Aorta (tissue), 5 donors: ENCODE results near the gene PARD6A. TPM values are rescaled to one million over a fixed set of nuclear protein-coding genes. Genes with fewer than 3 reads are reported as not detected.

Source experiments
- ATAC-seq: fragments of 200-7000 bp; cut with Tn5 transposase; one replicate; pipeline ENCODE4 v1.9.1; 2022; ENCODE audit warnings: moderate library complexity; ENCODE audit not compliant: low FRiP score
- DNase-seq, 2 donors: peaks; one replicate each; pipeline ENCODE4 v3.0.0-alpha.2; 2020
- H3K27ac ChIP-seq, 2 donors: one replicate each; pipeline ENCODE4 v1.5.1; 2013; ENCODE audit warnings: low read length in 2 of 2, mild to moderate bottlenecking in 2 of 2, moderate library complexity in 2 of 2, control low read depth in 1 of 2, inconsistent platforms in 1 of 2, low read depth in 1 of 2
- H3K27me3 ChIP-seq, 2 donors: one replicate each; pipeline ENCODE4 v1.6.1; 2013; ENCODE audit warnings: control low read depth in 1 of 2, low read length in 1 of 2, mild to moderate bottlenecking in 1 of 2, moderate library complexity in 1 of 2; ENCODE audit not compliant: insufficient read depth in 2 of 2, control insufficient read depth in 1 of 2
- H3K36me3 ChIP-seq, 2 donors: one replicate each; pipeline ENCODE4 v1.6.1; 2013; ENCODE audit warnings: control low read depth in 1 of 2, low read length in 1 of 2, mild to moderate bottlenecking in 1 of 2; ENCODE audit not compliant: insufficient read depth in 2 of 2, control insufficient read depth in 1 of 2
- H3K4me1 ChIP-seq, 2 donors: one replicate each; pipeline ENCODE4 v1.6.1; 2013; ENCODE audit warnings: low read length in 2 of 2, control low read depth in 1 of 2, mild to moderate bottlenecking in 1 of 2, moderate library complexity in 1 of 2; ENCODE audit not compliant: insufficient read depth in 2 of 2, control insufficient read depth in 1 of 2
- H3K4me3 ChIP-seq, 2 donors: one replicate each; pipeline ENCODE4 v1.5.1; 2013; ENCODE audit warnings: low read length in 2 of 2, control low read depth in 1 of 2, mild to moderate bottlenecking in 1 of 2
- H3K9me3 ChIP-seq: one replicate; pipeline ENCODE4 v1.6.1; 2013; ENCODE audit warnings: mild to moderate bottlenecking, low read length; ENCODE audit not compliant: control insufficient read depth
- WGBS, 2 donors: extraction: QIAGEN DNeasy Blood & Tissue Kit; methylation state at CpG; one replicate each; pipeline ENCODE4 v1.1.7; 2013; 5-methylcytosine and 5-hydroxymethylcytosine counted together
- intact Hi-C, 2 donors: fragments of 100-400 bp; cut with DNase I; formaldehyde crosslinking; loops; one replicate each; pipeline versions ENCODE4 v1.14.2 to v1.15.0; 2022
- polyA plus RNA-seq, 2 donors: library from polyadenylated mRNA; stranded (reverse); fragments of 200-250 nt; gene quantifications; one replicate each; pipeline ENCODE4 v1.2.3, GENCODE V29; 2013
- total RNA-seq, 2 donors: library from RNA; stranded (reverse); fragmentation: NEBNext Ultra II Directional; extraction: Animal tissue kit (Norgen Biotek cat#: 25700); gene quantifications; one replicate each; pipeline ENCODE4 v1.2.1, GENCODE V29; 2021
- donor health status: healthy with polysubstance abuse.
- donor health status: Bipolar disorder and iron deficiency.
- donor health status: DM: no; HTN: no; CAD: no.
- donor health status: DM: no; HTN: no; CAD: no.
- donor health status: DM: yes; HTN: yes; CAD: no.

Gene PARD6A
- total and polyA plus RNA-seq, 4 donors = 3.9 to 7.8 (median 5.6) TPM

GRCh38 chr16:67651847-67652246, 8.9 kb upstream of the PARD6A start:
- ATAC-seq (no peak), DNase-seq (no peak)
- Histone ChIP-seq H3K4me1 (no peaks in the 10 kb centered on the region), H3K9me3 (no peaks in the 10 kb centered on the region), H3K36me3 (no peaks in the 10 kb centered on the region), H3K27me3 (no peaks in the 10 kb centered on the region), H3K4me3 (no peak overlapping the region), H3K27ac (no peak overlapping the region)
- intact Hi-C loops = no loop called here
- WGBS, 2 donors = 85 to 88% methylated on average over 4 of the region's 4 CpGs

DNA sequence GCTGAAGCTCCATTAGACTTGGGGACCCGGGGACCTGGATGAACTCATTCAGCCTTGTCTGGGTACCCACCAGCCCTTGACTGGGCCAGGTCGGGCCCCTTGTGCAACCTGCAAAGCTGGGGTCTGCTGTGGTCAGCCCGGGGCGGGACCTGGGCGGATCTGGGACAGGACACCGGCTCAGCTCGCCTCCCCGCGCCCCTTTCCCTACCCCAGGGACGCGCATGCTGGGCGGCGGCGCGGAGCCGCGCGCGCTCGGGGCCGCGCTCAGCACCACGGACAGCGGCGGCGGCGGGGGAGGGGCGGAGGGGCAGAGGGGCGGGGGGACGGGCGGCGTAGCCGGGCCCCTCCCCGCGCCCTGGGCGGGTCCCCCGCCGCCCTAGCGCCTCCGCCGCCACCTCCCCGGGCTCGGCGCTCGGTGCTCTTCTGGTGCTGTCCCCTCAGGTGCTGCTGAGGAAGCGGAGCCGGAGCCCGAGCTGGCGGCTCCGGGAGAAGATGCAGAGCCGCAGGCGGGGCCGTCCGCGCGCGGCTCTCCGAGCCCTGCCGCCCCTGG, 8.1 kb upstream of the PARD6A start:
- DNase-seq (peak in 1 of 2 donors; percentile 72), ATAC-seq (no peak)
- WGBS, 2 donors = 6 to 7% methylated on average over 23 to 59 of the region's 59 CpGs
- Histone ChIP-seq H3K4me1 (no peaks in the 10 kb centered on the region), H3K36me3 (no peaks in the 10 kb centered on the region), H3K27me3 (no peaks in the 10 kb centered on the region), H3K27ac (no peak overlapping the region), H3K9me3 (no peaks in the 10 kb centered on the region), H3K4me3 (peak overlapping the region in 1 of 2 donors; percentile 3)
- intact Hi-C loops = no loop called here

DNA sequence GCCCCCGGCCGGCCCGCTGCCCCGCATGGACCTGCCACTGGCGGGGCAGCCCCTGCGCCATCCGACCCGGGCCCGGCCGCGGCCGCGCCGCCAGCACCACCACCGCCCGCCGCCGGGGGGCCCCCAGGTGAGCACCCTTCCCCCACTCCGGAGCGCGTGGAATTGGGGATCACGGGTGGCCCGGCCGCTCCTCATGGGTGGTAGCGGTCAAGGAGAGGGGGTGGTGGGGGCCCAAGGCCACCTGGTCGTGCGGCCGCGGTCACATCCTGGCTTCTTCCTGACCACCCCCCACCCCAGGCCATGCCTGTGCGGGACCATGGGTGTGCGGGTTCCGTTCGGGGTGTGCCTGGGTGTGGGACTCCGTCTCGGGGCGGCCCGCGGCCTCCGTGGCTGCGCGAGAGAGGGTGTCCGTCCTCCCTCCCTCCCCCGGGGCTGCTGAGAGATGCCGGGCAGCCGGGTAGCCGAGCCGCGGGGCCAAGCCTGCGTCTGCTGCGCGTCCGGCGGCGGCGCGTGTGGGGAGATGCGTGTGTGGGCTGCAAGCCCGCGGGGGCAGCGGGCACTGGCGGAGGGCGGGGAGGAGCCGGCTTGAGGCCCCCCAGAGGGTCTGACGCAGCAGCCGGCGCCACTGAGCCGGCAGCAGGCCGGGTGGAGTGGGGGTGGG, 7.5 kb upstream of the PARD6A start:
- WGBS, 2 donors = 1 to 7% methylated on average over 63 to 68 of the region's 68 CpGs
- H3K27ac ChIP-seq = no peak overlapping the region
- no peaks in the 10 kb centered on the region for H3K4me1 ChIP-seq
- no peaks in the 10 kb centered on the region for H3K9me3 ChIP-seq
- peak overlapping the region in 1 of 2 donors; percentile 3 for H3K4me3 ChIP-seq
- H3K27me3 ChIP-seq = no peaks in the 10 kb centered on the region
- ATAC-seq (no peak), DNase-seq (peak in 1 of 2 donors; percentile 79)
- no peaks in the 10 kb centered on the region for H3K36me3 ChIP-seq
- intact Hi-C loops = no loop called here

DNA sequence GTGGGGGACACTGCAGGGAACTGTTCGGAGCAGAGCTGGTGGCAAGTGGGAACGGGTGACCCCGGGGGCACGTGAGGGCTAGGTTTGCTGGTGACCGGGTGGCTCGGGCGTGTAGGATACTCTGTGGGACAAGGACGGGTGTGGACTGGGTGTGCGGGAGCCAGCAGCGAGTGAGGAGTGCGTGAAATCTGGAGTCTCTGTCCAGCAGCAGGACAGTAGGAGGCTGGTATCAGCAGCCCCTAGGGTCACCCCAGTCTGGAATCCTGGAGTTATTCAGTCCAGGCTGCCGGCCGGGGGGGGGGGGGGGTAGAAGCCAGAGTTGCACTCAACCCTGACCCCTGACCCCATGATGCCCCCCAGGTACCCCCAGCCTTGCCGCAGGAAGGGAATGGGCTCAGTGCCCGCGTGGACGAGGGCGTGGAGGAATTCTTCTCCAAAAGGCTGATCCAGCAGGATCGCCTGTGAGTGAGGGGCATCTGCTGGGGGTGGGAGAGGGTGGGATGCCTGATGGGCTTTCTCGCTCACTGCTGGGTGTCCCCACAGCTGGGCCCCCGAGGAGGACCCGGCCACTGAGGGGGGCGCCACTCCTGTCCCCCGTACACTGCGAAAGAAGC, 6.9 kb upstream of the PARD6A start:
- Histone ChIP-seq H3K4me1 (no peaks in the 10 kb centered on the region), H3K27me3 (no peaks in the 10 kb centered on the region), H3K27ac (no peak overlapping the region), H3K4me3 (no peak overlapping the region), H3K36me3 (no peaks in the 10 kb centered on the region), H3K9me3 (no peaks in the 10 kb centered on the region)
- ATAC-seq (no peak), DNase-seq (peak in 1 of 2 donors; percentile 35)
- intact Hi-C loops = no loop called here
- 26 to 27% methylated on average over 21 to 25 of the region's 25 CpGs for WGBS, 2 donors

- WGBS, 2 donors = 49 to 51% methylated on average over 30 of the region's 30 CpGs
- Histone ChIP-seq H3K4me1 (no peaks in the 10 kb centered on the region), H3K27ac (no peak overlapping the region), H3K27me3 (no peaks in the 10 kb centered on the region), H3K9me3 (no peaks in the 10 kb centered on the region), H3K36me3 (no peaks in the 10 kb centered on the region), H3K4me3 (no peak overlapping the region)
- ATAC-seq (no peak), DNase-seq (peak in 1 of 2 donors; percentile 77)
- intact Hi-C loops = no loop called here
Measured at GRCh38 chr16:67654403-67654911, 6.3 kb upstream of the PARD6A start.

- intact Hi-C loops = no loop called here
- ATAC-seq = no peak
- no peaks in the 10 kb centered on the region for H3K27me3 ChIP-seq
Measured at GRCh38 chr16:67655363-67655762, 5.4 kb upstream of the PARD6A start.

GRCh38 chr16:67656344-67657016, 4.3 kb upstream of the PARD6A start:
- DNase-seq = no peak
- Histone ChIP-seq H3K4me1 (no peaks in the 10 kb centered on the region), H3K27me3 (no peaks in the 10 kb centered on the region), H3K36me3 (no peaks in the 10 kb centered on the region), H3K9me3 (no peaks in the 10 kb centered on the region), H3K27ac (no peak overlapping the region), H3K4me3 (no peak overlapping the region)
- intact Hi-C loops = no loop called here
- no peak for ATAC-seq
- 85 to 86% methylated on average over 9 of the region's 9 CpGs for WGBS, 2 donors

More at GRCh38 chr16:67655363-67655762, 5.4 kb upstream of the PARD6A start:
- WGBS, 2 donors = 68 to 69% methylated on average over 4 of the region's 4 CpGs
- H3K9me3 ChIP-seq = no peaks in the 10 kb centered on the region
- no peak overlapping the region for H3K27ac ChIP-seq
- no peaks in the 10 kb centered on the region for H3K4me1 ChIP-seq
- H3K36me3 ChIP-seq = no peaks in the 10 kb centered on the region
- H3K4me3 ChIP-seq = no peak overlapping the region
- no peak for DNase-seq

- Histone ChIP-seq H3K36me3 (no peaks in the 10 kb centered on the region), H3K27ac (no peak overlapping the region), H3K9me3 (no peaks in the 10 kb centered on the region), H3K4me3 (no peak overlapping the region), H3K27me3 (no peaks in the 10 kb centered on the region), H3K4me1 (no peaks in the 10 kb centered on the region)
- intact Hi-C loops = no loop called here
- 93% methylated on average over 14 to 16 of the region's 16 CpGs for WGBS, 2 donors
- peak in 1 of 2 donors; percentile 65 for DNase-seq
- ATAC-seq = no peak
Measured at GRCh38 chr16:67657017-67657608, 3.6 kb upstream of the PARD6A start.
